LHCN-M2 (cell line): ENCODE measurements around the gene ODAM. TPM values are rescaled to one million over a fixed set of nuclear protein-coding genes. Genes with fewer than 3 reads are reported as not detected.
"Not testable (repeated sequence)": the region's sequence is repeated elsewhere in the genome, so short reads cannot be mapped to it uniquely, and the experiment has no call there.

ENCODE experiments used
- DNase-seq: peaks from one replicate; pipeline ENCODE4 v3.0.0-alpha.2; 2012; ENCODE audit warnings: low read depth
- total RNA-seq: library from RNA; depleted of rRNA; stranded (reverse); fragments of >200 nt; gene quantifications from 2 replicates; pipeline ENCODE4 v1.2.3, GENCODE V29; 2014; rRNA removed

ODAM gene
- total RNA-seq, 1 experiment from 2014 or later: not detected

DNA sequence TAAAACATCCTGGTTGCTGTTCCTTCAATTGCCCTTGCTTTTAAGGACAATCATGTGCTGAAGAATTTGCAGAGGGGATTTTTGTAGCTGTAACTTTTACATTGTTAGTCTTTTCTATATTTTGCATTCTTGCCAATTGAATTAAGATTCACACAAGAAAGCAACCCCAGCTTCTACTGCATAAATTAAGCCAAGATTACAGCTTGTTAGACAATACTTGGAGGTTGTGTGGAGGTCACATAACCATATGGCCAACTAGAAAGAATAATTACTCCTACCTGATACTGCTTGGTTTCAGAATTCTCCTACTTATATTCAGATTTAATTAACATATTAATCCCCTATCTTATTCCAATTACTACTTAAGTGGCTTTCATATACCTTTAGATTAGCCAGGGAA lies 26.3 kb downstream of the ODAM start:
- DNase-seq: not testable (repeated sequence)

- no peak for DNase-seq
Observed at GRCh38 chr4:70225824-70226223, 30.3 kb downstream of the ODAM start, which contains the start of gene FDCSP. Gene FDCSP, plus strand, starts transcription at chr4:70226124. Its CDS starts 5,071 bp downstream, at chr4:70231195.

DNA sequence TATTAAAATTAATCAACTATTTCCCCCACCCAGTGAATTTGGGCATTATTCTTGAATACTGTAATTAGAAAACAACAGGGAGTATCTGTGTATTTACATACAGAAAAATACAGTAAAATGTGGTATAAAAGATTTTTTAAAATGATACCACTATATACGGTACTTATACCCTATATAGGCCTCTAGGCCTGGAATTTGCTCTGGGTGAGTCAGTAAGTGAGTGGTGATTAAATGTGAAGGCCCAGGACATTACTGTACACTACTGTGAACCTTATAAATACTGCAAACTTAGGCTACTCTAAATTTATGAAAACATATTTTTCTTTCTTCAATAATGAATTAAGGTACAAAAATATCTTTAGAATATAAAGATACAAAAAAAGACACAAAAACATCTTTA lies 40.6 kb downstream of the ODAM start:
- DNase-seq: no peak

DNA sequence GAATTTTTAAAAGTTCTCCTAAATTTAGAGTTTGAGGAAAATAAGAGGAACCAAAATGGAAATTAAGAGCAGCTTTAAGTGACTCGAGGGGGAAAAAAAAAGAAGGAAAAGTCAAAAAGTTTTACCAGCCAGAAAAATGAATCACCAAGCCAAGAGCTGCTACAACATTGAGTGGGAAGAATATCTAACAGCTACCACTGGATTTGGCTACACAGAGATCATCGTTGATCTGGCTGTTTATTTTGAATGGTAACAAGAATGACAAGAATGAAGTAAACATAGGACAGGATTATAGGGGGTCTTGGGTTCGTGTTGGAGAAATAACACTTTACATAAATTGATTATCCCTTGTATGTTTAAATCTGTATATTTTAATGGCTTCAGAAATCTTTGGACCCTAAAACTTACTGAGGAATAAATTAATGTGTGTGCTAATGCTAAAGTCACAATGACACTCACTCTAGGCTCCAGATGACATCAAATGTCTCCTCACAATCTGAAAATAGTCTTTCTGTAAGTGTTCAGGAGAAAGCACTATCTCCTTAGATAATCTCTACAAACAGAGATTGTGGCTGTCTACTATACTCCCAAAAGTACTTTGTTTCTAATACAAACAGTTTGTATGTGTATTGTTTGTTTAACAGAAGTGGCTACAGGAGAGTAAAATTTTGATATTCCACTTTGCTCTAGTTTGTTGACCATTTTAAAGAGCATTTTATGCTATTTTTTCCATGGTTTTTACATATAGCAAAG lies 43.8 kb downstream of the ODAM start:
- DNase-seq: no peak

- no peak for DNase-seq
Observed at GRCh38 chr4:70239884-70240591, 44.5 kb downstream of the ODAM start.

GRCh38 chr4:70242297-70242696 lies 46.8 kb downstream of the ODAM start, which contains the start of gene CSN3:
Gene CSN3, plus strand, starts transcription at chr4:70242597. Its CDS starts 2,223 bp downstream, at chr4:70244820.
- DNase-seq: not testable (repeated sequence)

GRCh38 chr4:70243091-70243490 lies 47.6 kb downstream of the ODAM start:
- DNase-seq: no peak

- DNase-seq: no peak
Observed at GRCh38 chr4:70251250-70251944, 55.9 kb downstream of the ODAM start.

DNA sequence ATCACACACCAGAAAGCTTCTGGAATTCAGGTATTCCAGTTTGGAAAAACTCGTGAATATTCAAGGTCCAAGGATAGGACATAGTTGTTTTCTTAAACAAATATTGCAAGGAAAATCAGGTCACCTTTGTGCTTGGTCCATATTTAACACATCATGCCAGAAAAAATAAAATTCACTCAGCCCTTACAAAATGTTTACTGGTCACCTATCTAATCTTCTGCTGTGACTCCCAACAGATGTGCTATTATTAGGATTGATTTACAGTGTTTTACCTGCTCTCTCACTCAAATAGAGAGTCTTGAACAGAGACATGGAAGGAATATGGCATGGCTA lies 56.4 kb downstream of the ODAM start:
- DNase-seq: no peak

Other genes with a start within 250 kb of the ODAM start
- gene CSN2, start 230.0 kb upstream of the ODAM start, total RNA-seq: not detected in 2 replicates
- not detected in 2 replicates for gene STATH, start 199.8 kb upstream of the ODAM start, total RNA-seq
- not detected in 2 replicates for gene HTN3, start 167.3 kb upstream of the ODAM start, total RNA-seq
- not detected in 2 replicates for gene HTN1, start 145.3 kb upstream of the ODAM start, total RNA-seq
- gene PRR27, start 41.5 kb upstream of the ODAM start, total RNA-seq: not detected in 2 replicates
- not detected in 2 replicates for gene FDCSP, start 30.4 kb downstream of the ODAM start, total RNA-seq
- gene CSN3, start 46.9 kb downstream of the ODAM start, total RNA-seq: not detected in 2 replicates
- gene CABS1, start 139.3 kb downstream of the ODAM start, total RNA-seq: not detected in 2 replicates
- not detected in 2 replicates for gene SMR3A, start 165.0 kb downstream of the ODAM start, total RNA-seq
- gene SMR3B, start 187.4 kb downstream of the ODAM start, total RNA-seq: not detected in 2 replicates
- gene OPRPN, start 202.2 kb downstream of the ODAM start, total RNA-seq: not detected in 2 replicates